Body of pancreas (tissue), 4 donors: Measurements from ENCODE around the gene NAT14. TPM values are rescaled to one million over a fixed set of nuclear protein-coding genes. Genes with fewer than 3 reads are reported as not detected.

Experiments used
- ATAC-seq: fragments of 150-250 bp; one replicate; pipeline ENCODE4 v1.9.1; 2016
- DNase-seq, 4 donors: peaks; one replicate each; pipeline ENCODE4 v3.0.0-alpha.2; 2019
- H3K27ac ChIP-seq, 4 donors: fragments of 200-600 bp; sonication (generic); 1 replicate in 3 of 4; 2 replicates in 1 of 4; pipeline versions ENCODE4 v1.5.1 to v1.6.1; 2016 to 2019; ENCODE audit warnings: mild to moderate bottlenecking in 1 of 4, mixed read lengths in 1 of 4, moderate library complexity in 1 of 4
- H3K27me3 ChIP-seq, 2 donors: fragments of 200-600 bp; sonication (generic); one replicate each; pipeline ENCODE4 v1.6.0; 2016; ENCODE audit warnings: mild to moderate bottlenecking in 1 of 2
- H3K36me3 ChIP-seq, 2 donors: fragments of 200-600 bp; sonication (generic); replicated peaks in 1 of 2; 2 replicates each; pipeline ENCODE4 v1.5.1; 2016; ENCODE audit warnings: low read depth in 2 of 2; ENCODE audit not compliant: insufficient read depth in 1 of 2
- H3K4me1 ChIP-seq: fragments of 200-600 bp; sonication (generic); one replicate; pipeline ENCODE4 v1.6.0; 2016
- H3K4me3 ChIP-seq, 2 donors: fragments of 200-600 bp; sonication (generic); 1 replicate in 1 of 2; 2 replicates in 1 of 2; pipeline ENCODE4 v1.5.1; 2016 to 2019
- H3K9me3 ChIP-seq, 3 donors: fragments of 200-600 bp; sonication (generic); 1 replicate in 2 of 3; 2 replicates in 1 of 3; pipeline ENCODE4 v1.5.1; 2016
- POLR2A ChIP-seq, 3 donors: fragments of 450-650 bp; IDR thresholded peaks; one replicate each; pipeline ENCODE4 v1.6.1; 2016; ENCODE audit warnings: antibody characterized with exemption in 3 of 3, mild to moderate bottlenecking in 2 of 3
- WGBS, 2 donors: methylation state at CpG; one replicate each; pipeline ENCODE4 v1.1.5; 2017; 5-methylcytosine and 5-hydroxymethylcytosine counted together
- intact Hi-C: fragments of 100-400 bp; cut with DNase I; formaldehyde crosslinking; loops from one replicate; pipeline ENCODE4 v1.15.1; 2023
- total RNA-seq, 2 donors: library from RNA; depleted of rRNA; stranded (reverse); fragments of >200 nt; gene quantifications; one replicate each; pipeline ENCODE4 v1.1.0, GENCODE V29; 2016
- TF ChIP-seq, protein P1 (sequence below), 7 experiments: fragments of 450-650 bp in 4 of 7; fragments of 200-600 bp in 3 of 7; sonication (generic) in 3 of 7; IDR thresholded peaks; one replicate each; pipeline ENCODE4 v1.5.1; 2016 to 2019; ENCODE audit warnings: antibody characterized with exemption in 7 of 7

Gene NAT14
- total RNA-seq, 2 donors from 2014 or later: 4.2 to 8.2 TPM

DNA sequence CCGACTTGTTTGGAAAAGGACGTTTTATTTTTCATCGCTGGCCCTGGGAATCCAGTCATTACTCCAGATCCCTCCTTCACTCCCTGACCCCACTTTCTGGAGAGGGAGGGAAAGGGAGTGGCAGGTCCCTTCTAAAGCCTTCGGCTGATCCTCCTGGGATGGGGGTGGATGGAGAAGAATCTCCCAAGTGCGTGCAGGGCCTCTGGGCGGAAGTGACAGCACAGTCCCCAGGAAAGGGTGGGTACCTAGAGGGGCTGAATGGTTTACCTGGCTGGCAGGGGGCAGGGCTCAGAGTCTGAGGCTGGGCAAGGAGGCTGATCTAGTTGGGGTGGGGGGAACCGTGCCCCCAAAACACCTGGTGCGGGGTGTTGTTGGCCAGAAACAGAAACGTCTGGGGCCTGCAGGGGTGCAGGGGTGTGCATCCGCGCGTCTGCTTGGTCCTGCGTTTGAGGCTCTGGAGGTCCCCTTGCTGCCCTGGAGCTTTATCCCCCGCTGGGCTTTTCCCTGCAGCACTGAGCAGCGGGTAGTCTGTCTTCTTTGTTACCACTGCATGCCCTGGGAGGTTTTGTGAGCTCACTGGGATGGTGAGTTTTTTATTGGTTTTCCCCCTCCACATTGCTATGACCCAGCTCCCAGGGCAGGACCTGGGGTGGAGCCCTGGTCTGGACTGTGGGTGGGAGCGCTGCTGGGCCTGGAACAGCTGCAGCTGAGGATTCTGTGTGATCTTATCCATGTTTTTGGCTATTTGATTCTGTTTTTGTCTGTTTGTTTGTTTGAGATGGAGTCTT is 11.6 kb upstream of the NAT14 start:
- no peak overlapping the region for H3K4me3 ChIP-seq
- DNase-seq (no peak), ATAC-seq (no peak)
- TF ChIP-seq, protein P1, sequence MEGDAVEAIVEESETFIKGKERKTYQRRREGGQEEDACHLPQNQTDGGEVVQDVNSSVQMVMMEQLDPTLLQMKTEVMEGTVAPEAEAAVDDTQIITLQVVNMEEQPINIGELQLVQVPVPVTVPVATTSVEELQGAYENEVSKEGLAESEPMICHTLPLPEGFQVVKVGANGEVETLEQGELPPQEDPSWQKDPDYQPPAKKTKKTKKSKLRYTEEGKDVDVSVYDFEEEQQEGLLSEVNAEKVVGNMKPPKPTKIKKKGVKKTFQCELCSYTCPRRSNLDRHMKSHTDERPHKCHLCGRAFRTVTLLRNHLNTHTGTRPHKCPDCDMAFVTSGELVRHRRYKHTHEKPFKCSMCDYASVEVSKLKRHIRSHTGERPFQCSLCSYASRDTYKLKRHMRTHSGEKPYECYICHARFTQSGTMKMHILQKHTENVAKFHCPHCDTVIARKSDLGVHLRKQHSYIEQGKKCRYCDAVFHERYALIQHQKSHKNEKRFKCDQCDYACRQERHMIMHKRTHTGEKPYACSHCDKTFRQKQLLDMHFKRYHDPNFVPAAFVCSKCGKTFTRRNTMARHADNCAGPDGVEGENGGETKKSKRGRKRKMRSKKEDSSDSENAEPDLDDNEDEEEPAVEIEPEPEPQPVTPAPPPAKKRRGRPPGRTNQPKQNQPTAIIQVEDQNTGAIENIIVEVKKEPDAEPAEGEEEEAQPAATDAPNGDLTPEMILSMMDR (IDR thresholded peaks at IDR 0.05): no peak
- no peak for TF ChIP-seq POLR2A (IDR thresholded peaks at IDR 0.05)
- H3K27ac ChIP-seq: no peak overlapping the region
- H3K9me3 ChIP-seq: no peaks in the 10 kb centered on the region
- peaks cover 23% of the 10 kb centered on the region for H3K4me1 ChIP-seq
- 71 to 73% methylated on average over 11 to 16 of the region's 16 CpGs for WGBS, 2 donors
- intact Hi-C loops: no loop called here
- H3K27me3 ChIP-seq: no peaks in the 10 kb centered on the region
- no peaks in the 10 kb centered on the region for H3K36me3 ChIP-seq

DNA sequence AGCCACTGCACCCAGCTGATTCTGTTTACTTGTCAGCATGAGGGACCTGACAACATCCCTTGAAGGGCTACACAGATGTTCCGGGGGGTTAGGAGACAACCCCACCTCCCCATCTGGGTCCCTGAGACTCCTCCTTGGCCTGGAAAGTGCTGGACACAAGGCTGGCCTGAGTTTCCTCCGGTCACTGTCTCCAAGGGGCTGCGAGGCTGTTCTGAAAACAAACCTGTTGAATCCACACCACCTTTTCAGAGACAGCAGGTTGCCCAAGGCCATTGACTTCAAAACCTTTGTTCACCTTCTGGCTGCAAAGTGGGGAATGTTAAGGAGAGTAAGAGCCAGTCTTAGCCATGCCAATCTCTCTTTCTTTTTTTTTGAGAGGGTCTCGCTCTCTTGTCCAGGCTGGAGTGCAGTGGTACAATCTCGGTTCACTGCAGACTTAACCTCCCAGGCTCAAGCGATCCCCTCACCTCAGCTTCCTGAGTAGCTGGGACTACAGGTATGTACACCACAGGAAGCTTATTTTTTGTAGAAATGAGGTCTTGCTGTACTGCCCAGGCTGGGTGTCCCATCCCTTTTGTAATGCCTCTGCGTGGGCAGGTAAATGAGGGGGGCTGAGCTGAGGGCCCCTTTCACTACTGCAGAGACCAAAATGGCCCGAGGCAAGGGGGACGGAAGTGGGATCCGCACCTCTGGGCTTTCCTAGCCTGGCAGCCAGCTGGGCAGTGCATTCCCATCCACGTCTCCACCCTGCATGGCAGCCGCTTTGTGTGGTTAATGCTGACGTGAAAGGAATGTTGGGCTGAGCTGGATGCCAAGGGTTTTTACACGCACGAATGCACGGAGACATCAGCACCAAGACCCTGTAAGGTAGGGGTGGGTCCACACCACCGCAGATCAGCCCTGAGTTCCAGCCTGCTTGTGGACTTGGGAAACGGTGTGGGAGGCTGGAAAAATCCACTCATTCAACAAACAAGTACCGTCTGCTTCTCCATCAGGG is 10.4 kb upstream of the NAT14 start:
- intact Hi-C loops: no loop called here
- Histone ChIP-seq H3K4me3 (no peak overlapping the region), H3K4me1 (peaks cover 34% of the 10 kb centered on the region), H3K9me3 (no peaks in the 10 kb centered on the region), H3K27ac (no peak overlapping the region), H3K36me3 (no peaks in the 10 kb centered on the region), H3K27me3 (no peaks in the 10 kb centered on the region)
- ATAC-seq: no peak
- DNase-seq: no peak
- TF ChIP-seq, protein P1 (IDR thresholded peaks at IDR 0.05): no peak
- no peak for TF ChIP-seq POLR2A (IDR thresholded peaks at IDR 0.05)
- WGBS, 2 donors: 83 to 86% methylated on average over 16 to 19 of the region's 19 CpGs

DNA sequence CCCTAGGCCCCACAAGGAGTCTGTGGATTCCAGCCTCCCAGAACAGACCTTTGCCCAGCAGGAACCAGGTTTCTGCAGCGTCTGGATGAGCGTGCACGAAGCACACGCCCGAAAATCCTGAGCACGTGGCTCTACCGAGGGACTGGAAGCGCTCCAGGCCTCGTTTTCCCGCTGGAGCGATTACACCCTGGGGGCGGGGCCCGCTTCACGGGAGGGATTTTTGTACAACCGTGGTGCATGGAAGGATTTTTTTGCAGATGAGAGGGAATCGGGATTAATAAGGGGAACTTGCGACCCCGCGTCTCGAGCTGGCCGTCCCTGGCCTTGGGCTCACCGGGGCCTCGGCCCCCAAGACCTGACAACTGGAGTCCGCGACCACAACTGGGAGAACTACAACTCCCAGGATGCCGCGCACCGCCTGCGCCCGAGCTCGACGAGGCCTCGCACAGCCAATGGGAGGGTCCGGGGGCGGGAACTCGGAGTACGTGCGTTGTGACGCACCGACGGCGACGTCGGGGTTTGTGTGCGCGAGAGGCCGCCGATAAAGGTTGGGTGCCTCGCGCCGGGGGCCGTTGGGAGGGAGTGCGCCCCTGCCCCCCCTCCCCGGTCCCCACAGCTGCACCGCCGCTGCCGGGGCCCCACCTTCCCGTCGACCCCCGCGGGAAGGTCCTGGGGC is 8.8 kb upstream of the NAT14 start, which contains the start of gene ZNF628:
TSS of gene ZNF628 (plus strand) at position 518 of the 676 bp plus-strand sequence. CDS start 3,294 bp downstream, outside the sequence.
- Histone ChIP-seq H3K4me3 (peak within 1 kb of the TSS; percentile 26 to 48), H3K9me3 (no peaks in the 10 kb centered on the region), H3K27me3 (no peaks in the 10 kb centered on the region), H3K36me3 (no peaks in the 10 kb centered on the region), H3K27ac (peak within 1 kb of the TSS; percentile 93 to 98 (median 96)), H3K4me1 (peaks cover 49% of the 10 kb centered on the region)
- WGBS, 2 donors: 0 to 1% methylated on average over 6 to 56 of the region's 61 CpGs
- intact Hi-C loops: no loop called here
- TF ChIP-seq, protein P1 (IDR thresholded peaks at IDR 0.05): no peak
- peak; percentile 77 to 91 (median 78) for TF ChIP-seq POLR2A (IDR thresholded peaks at IDR 0.05)
- DNase-seq (peak; percentile 99), ATAC-seq (peak; percentile 95)

DNA sequence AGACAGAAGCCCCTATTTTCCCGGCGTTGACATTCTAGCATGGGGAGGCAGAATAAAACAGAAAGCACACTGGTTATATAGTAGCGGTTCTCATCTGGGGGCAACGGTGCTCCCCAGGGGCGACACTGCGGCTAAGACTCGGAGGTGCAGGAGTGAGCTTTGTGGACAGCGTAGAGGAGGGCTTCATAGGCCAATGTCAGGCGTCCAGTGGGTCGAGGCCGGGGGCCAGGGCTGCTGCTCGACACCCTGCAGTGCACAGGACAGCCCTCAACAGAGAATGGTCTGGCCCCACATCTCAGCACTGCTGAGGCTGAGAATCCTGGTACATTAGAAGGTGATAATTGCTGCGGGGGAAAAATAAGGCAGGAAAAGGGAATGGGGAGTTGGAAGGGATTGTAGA is 7.1 kb upstream of the NAT14 start:
- no peaks in the 10 kb centered on the region for H3K27me3 ChIP-seq
- no peak for ATAC-seq
- H3K27ac ChIP-seq: peak overlapping the region in 2 of 4 donors; percentile 6 to 74
- TF ChIP-seq POLR2A (IDR thresholded peaks at IDR 0.05): no peak
- TF ChIP-seq, protein P1 (IDR thresholded peaks at IDR 0.05): no peak
- DNase-seq: no peak
- intact Hi-C loops: no loop called here
- peaks cover 49% of the 10 kb centered on the region for H3K4me1 ChIP-seq
- WGBS, 2 donors: 65 to 67% methylated on average over 13 of the region's 13 CpGs
- H3K9me3 ChIP-seq: no peaks in the 10 kb centered on the region
- H3K4me3 ChIP-seq: no peak overlapping the region
- H3K36me3 ChIP-seq: no peaks in the 10 kb centered on the region
